Measurements from ENCODE around the gene STK33. TPM values are rescaled to one million over a fixed set of nuclear protein-coding genes. Genes with fewer than 3 reads are reported as not detected.

The STK33 gene
- total RNA-seq, 2 donors from 2014 or later, result 6.1 to 7.3 TPM

GRCh38 chr11:8347978-8348377, 246.1 kb downstream of the STK33 start:
- intact Hi-C loops (cut with DNase I), result no loop called here
- no peak for DNase-seq (ENCODE audit: low spot score)

GRCh38 chr11:8346157-8346755, 247.8 kb downstream of the STK33 start:
- intact Hi-C loops (cut with DNase I), result no loop called here

GRCh38 chr11:8345179-8345578, 248.8 kb downstream of the STK33 start:
- no peak for DNase-seq (ENCODE audit: low spot score)
- intact Hi-C loops (cut with DNase I), result no loop called here

More at GRCh38 chr11:8346157-8346755, 247.8 kb downstream of the STK33 start:
- DNase-seq (ENCODE audit: low spot score), result no peak

GRCh38 chr11:8344346-8344745, 249.7 kb downstream of the STK33 start:
- intact Hi-C loops (cut with DNase I), result no loop called here
- no peak for DNase-seq (ENCODE audit: low spot score)

- intact Hi-C loops (cut with DNase I), result no loop called here
- no peak for DNase-seq (ENCODE audit: low spot score)
Measured at GRCh38 chr11:8342821-8343681, 251.0 kb downstream of the STK33 start.

- DNase-seq (ENCODE audit: low spot score), result no peak
- intact Hi-C loops (cut with DNase I), result no loop called here
Measured at GRCh38 chr11:8341996-8342395, 252.0 kb downstream of the STK33 start.

Other genes starting within 250 kb of the STK33 start
- gene TRIM66, start 88.4 kb upstream of the STK33 start, total RNA-seq, result 10 to 100 TPM in 1 of 2 donors, 1 to 10 TPM in 1; 5.9 to 13.4 TPM
- 100 to 1,000 TPM; 610 to 698 TPM for gene RPL27A, start 88.6 kb upstream of the STK33 start, total RNA-seq

Data from posterior vena cava (tissue), 2 donors.